Cardiac muscle cell (in vitro differentiated cells and primary cell): Measurements from ENCODE around the gene NSG1. TPM values are rescaled to one million over a fixed set of nuclear protein-coding genes. Genes with fewer than 3 reads are reported as not detected.

Source experiments
- DNase-seq, 2 donors: peaks; one replicate each; pipeline versions ENCODE4 v3.0.0 to v3.0.0-alpha.2; 2010 to 2017; ENCODE audit warnings: low read depth in 1 of 2, low spot score in 1 of 2
- H3K27ac ChIP-seq: fragments of 200-600 bp; sonication (generic); 2 replicates; pipeline ENCODE4 v1.5.1; 2016
- H3K27me3 ChIP-seq: fragments of 200-600 bp; sonication (generic); 2 replicates; pipeline ENCODE4 v1.6.0; 2016; ENCODE audit warnings: control low read depth
- H3K36me3 ChIP-seq: fragments of 200-600 bp; sonication (generic); 2 replicates; pipeline ENCODE4 v1.5.1; 2016; ENCODE audit warnings: control low read depth
- H3K4me1 ChIP-seq: fragments of 200-600 bp; sonication (generic); 2 replicates; pipeline ENCODE4 v1.8.1; 2017; ENCODE audit warnings: low read depth, mild to moderate bottlenecking, mixed run types
- H3K4me3 ChIP-seq: fragments of 200-600 bp; sonication (generic); 2 replicates; pipeline ENCODE4 v1.5.1; 2016; ENCODE audit warnings: mild to moderate bottlenecking
- H3K9me3 ChIP-seq: fragments of 200-600 bp; sonication (generic); 2 replicates; pipeline ENCODE4 v1.5.1; 2017; ENCODE audit warnings: low read depth, mild to moderate bottlenecking, control low read depth
- polyA plus RNA-seq: library from polyadenylated mRNA; unstranded; fragments of >200 nt; fragmentation: Nextera tagmentation; extraction: Ambion mirVana; gene quantifications from 2 replicates; pipeline ENCODE4 v1.2.1, GENCODE V29; 2016
- total RNA-seq: library from RNA; depleted of rRNA; stranded (reverse); fragments of >200 nt; gene quantifications from 2 replicates; pipeline ENCODE4 v1.2.3, GENCODE V29; 2016
- TF ChIP-seq, protein P1 (sequence below): IDR thresholded peaks from 2 replicates; pipeline ENCODE4 v1.5.1; 2012; ENCODE audit warnings: low read depth, mild to moderate bottlenecking, low read length

Gene NSG1
- total and polyA plus RNA-seq, 2 experiments from 2014 or later, result 4.0 to 18.4 TPM

DNA sequence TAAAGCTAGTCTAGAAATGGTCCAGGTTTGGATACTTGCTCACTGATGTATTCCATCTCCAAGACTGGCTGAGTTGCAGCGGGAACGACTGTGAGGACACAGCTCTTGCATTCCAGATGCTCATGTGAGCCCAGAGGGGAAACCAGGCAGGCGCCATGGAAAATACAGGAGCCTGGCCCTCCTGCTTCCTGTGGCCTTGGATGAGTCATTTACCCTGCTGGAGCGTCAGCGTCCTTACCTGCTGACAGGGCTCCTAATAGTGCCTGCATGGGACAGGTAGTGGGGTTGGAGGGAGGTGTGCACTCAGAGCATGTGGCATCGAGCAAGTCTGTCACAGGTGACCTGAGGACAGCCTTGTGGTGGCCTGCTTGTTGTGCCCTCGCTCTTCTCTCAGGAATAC, 69.4 kb downstream of the NSG1 start:
- H3K4me1 ChIP-seq, result no peaks in the 10 kb centered on the region
- no peak overlapping the region for H3K4me3 ChIP-seq
- peaks cover 27% of the 10 kb centered on the region for H3K36me3 ChIP-seq
- no peaks in the 10 kb centered on the region for H3K9me3 ChIP-seq
- peak in 1 of 2 donors; percentile 11 for DNase-seq
- TF ChIP-seq, protein P1, sequence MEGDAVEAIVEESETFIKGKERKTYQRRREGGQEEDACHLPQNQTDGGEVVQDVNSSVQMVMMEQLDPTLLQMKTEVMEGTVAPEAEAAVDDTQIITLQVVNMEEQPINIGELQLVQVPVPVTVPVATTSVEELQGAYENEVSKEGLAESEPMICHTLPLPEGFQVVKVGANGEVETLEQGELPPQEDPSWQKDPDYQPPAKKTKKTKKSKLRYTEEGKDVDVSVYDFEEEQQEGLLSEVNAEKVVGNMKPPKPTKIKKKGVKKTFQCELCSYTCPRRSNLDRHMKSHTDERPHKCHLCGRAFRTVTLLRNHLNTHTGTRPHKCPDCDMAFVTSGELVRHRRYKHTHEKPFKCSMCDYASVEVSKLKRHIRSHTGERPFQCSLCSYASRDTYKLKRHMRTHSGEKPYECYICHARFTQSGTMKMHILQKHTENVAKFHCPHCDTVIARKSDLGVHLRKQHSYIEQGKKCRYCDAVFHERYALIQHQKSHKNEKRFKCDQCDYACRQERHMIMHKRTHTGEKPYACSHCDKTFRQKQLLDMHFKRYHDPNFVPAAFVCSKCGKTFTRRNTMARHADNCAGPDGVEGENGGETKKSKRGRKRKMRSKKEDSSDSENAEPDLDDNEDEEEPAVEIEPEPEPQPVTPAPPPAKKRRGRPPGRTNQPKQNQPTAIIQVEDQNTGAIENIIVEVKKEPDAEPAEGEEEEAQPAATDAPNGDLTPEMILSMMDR, result no peak
- H3K27ac ChIP-seq, result no peak overlapping the region
- H3K27me3 ChIP-seq, result no peaks in the 10 kb centered on the region

DNA sequence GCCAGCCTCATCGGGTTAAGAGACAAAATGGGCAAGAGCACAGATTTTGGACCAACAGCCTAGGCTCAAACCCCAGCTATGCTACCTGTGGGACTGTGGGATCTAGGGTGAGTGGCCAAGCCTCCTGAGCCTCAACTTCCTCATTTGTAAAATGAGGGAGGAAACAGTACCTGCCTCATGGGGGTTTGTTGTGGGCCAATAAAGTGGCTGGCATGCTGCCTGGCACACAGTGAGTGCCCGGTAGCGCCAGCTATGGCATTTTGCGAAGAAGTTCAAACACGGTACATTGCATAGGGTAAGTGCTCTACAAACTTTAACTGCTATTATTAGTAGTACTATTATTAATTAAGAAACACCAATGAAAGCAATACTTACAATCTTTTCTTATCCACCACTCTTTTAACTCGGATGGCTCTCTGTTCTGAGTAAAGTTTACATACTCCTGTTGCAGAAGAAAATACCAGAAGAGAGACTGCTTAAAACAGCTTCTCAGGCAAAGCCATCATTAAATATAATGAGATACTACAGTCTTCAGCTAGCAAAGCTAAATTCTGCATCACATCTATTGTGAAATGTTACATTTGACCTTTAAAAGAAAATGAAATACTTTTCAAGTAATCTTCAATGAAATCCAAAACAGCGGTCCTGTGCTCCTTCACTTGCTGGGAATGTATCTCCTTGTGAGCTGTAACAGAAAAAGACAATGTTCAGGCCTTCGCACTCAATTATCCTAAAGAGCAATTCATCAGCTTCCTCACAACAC, 70.1 kb downstream of the NSG1 start:
- peaks cover 27% of the 10 kb centered on the region for H3K36me3 ChIP-seq
- TF ChIP-seq, protein P1, result no peak
- H3K9me3 ChIP-seq, result no peaks in the 10 kb centered on the region
- no peak for DNase-seq
- no peak overlapping the region for H3K27ac ChIP-seq
- no peaks in the 10 kb centered on the region for H3K27me3 ChIP-seq
- no peak overlapping the region for H3K4me3 ChIP-seq
- H3K4me1 ChIP-seq, result no peaks in the 10 kb centered on the region

DNA sequence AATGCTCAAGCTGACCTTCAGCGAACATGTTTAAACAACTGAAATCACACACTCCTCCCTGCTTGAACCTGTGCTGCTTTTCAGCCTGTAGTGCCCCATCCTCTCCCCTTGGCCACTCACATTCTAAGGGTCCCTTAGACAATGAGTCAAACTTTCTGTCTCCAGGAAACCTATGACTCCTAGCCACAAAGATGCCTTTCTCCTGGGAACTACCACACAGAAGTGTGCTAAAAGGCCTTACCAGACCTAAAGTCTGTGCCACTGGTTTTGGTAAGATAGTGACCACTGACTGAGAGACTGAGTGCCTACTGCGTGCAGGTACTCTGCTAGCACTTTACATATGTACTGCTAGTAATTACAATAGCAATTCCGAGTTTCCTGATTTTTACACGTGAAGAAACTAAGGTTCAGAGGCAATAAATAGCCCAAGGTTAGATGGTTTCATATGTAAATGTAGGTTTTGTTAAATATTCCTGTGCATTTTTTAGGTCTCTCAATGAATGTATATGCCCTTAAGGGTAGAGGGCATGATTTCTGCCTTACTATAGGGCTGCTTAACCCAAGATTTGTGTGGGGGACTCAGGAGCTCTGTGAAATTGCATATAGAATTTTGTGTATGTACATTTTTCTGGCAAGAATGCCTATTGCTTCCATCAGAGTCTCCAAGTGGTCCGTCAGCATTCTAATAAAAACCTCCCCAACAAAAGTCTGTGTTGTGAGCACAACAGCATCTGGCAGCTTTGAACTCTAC, 71.1 kb downstream of the NSG1 start:
- H3K36me3 ChIP-seq, result peaks cover 27% of the 10 kb centered on the region
- no peaks in the 10 kb centered on the region for H3K9me3 ChIP-seq
- peak in 1 of 2 donors; percentile 21 for DNase-seq
- TF ChIP-seq, protein P1, result no peak
- H3K27ac ChIP-seq, result no peak overlapping the region
- no peaks in the 10 kb centered on the region for H3K27me3 ChIP-seq
- no peaks in the 10 kb centered on the region for H3K4me1 ChIP-seq
- H3K4me3 ChIP-seq, result no peak overlapping the region

DNA sequence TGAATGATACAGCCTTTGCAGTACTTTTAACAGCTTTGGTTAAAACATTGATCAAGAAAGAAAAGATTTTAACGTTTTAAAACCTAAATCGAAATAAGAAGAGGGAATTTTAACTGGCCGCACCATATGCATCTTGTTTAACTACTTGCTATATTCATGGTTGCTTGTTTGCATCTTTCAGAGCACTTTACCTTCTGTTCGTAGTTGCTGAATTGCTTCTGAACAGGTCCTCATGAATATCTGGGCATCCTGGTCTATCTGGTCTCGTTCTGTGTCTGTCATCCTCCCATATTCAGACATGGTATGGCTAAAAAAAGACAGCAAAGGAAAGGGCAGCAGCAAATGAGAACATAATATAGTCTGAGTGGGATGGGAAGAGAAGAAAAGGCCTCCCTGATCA, 72.3 kb downstream of the NSG1 start:
- peaks cover 21% of the 10 kb centered on the region for H3K36me3 ChIP-seq
- H3K27me3 ChIP-seq, result no peaks in the 10 kb centered on the region
- H3K4me3 ChIP-seq, result no peak overlapping the region
- no peak overlapping the region for H3K27ac ChIP-seq
- TF ChIP-seq, protein P1, result no peak
- H3K9me3 ChIP-seq, result no peaks in the 10 kb centered on the region
- H3K4me1 ChIP-seq, result no peaks in the 10 kb centered on the region
- no peak for DNase-seq

DNA sequence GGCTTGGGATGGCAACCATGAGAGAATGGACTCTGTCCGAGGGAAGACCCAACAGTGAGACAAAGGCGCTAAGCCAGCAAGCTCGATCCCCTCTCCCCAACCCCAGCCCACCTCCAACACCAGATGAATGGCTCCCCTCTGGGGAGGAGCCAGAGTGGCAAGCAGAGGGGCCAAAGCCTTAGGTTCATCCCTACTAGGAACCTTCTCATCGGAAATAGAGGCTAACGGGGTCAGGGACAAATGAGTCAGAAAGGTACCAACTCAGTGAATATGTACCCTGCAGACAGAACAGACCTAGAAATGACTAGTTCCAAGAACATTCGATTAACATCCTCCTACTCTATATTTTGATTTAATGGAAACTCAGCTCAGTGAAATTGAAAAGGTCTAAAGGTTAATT, 73.9 kb downstream of the NSG1 start:
- Histone ChIP-seq H3K4me3 (no peak overlapping the region), H3K4me1 (no peaks in the 10 kb centered on the region), H3K9me3 (no peaks in the 10 kb centered on the region), H3K27me3 (no peaks in the 10 kb centered on the region), H3K27ac (no peak overlapping the region), H3K36me3 (peaks cover 14% of the 10 kb centered on the region)
- no peak for DNase-seq
- TF ChIP-seq, protein P1, result no peak
